GM18861 (cell line): Measurements from ENCODE around the gene KLK6.

Source experiments
- ATAC-seq: cut with Tn5 transposase; IDR thresholded peaks from one replicate; pipeline ENCODE4 v1.9.1; 2021; ENCODE audit not compliant: unreplicated experiment

The KLK6 gene

GRCh38 chr19:50969413-50969760 is at the start of gene KLK6:
Gene KLK6 (minus strand): TSS chr19:50969591. CDS start chr19:50968104, 1,487 bp downstream.
- ATAC-seq: no peak

DNA sequence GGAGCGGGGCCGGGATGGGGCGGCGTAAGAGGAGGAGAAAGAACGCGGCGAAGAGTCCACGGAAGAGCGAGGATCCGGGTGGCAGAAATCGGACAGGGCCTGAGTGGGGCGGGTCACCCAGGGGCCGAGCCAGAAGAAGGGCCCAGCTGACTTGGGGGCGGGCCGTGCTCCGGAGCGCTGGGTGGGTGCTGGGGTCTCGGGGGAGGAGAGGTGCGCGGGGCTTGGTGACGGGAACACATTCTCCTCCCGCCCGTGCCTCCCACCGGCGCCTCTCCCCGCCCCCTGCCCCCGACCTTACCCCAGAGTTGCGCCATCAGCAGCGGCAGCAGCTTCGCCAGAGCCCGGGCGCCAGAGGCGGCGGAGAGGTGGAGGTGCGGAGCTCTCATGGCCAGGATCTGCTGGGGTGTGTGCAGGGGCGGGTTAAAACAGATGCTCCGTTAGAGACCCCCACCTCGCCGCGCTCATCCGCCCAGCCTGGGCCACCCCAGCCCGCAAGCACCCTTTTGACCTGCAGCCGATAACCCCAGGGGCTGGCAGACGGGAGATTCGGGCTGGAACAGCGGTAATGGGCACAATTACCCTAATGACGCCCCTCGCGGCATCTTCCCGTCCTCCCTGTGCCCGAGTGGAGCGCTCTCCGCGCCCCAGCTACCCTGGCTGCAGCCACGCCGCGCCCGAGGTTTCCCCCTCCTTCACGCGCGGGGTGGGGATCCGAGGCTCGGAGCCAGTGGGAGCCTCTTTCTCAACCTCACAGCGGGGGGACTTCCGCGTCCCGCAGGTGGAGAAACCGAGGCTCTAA is 49.6 kb upstream of the KLK6 start:
- no peak for ATAC-seq

DNA sequence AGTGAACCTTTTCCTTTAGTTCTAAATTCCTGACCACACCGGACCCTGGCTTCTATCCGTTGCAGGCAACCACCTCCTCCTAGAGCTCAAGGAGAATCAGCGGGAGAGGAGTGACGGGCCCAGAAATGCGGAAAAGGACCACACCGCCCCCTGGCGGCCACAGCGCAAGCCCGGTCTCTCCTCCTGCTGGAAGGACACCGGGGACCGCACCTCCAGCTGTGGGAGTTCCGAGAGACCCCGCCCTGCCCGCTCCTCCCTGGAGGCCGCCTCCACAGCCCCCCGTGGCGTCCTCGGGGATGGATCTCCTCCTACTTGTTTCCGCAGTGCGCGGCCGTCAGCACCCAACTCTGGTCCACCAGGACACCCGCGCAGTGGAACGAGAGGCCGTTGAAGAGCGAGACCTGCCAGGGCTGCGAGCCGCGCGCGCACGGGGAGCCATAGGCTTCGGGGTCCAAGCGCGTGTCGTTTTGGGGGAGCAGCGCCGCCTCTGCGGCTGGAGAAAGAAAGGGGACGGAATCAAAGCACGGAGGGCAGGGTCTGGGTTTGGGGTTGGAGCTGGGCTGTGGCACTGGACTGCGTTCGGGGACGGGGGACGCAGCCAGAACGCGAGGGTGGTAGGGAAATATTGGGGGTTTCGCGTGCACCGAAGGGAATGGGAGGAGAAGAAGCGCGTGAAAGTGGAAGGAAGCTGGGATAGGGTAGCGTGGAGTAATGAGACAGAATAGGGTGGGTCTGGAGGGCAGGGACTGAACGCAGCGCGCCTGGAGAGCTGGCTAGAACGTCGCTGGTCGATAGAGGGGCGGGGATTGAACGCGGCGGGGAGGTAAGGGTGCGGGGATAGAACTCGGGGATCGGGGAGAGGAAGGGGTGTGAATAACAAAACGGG is 47.6 kb upstream of the KLK6 start:
- ATAC-seq: no peak

- ATAC-seq: no peak
Measured at GRCh38 chr19:51015691-51016267, 46.4 kb upstream of the KLK6 start.

DNA sequence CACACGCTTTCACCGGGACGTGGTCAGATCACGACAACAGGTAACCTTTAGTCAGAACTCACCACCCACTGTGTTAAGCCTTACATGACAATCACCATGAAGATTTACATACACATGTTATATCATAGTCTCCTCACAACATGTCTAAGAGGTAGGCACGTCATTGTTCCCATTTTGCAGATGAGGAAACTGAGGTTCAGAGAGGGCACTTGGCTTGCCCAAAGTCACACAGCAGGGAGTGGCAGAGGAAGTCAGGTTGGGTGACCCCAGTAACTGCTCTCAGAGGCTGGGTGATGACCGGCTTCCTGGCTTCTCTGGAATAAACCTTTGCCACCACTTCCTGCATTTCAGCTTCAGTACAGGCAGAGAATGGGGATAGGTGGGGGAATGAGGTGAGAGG is 44.9 kb upstream of the KLK6 start:
- no peak for ATAC-seq

- ATAC-seq: no peak
Measured at GRCh38 chr19:51012661-51013190, 43.3 kb upstream of the KLK6 start.

DNA sequence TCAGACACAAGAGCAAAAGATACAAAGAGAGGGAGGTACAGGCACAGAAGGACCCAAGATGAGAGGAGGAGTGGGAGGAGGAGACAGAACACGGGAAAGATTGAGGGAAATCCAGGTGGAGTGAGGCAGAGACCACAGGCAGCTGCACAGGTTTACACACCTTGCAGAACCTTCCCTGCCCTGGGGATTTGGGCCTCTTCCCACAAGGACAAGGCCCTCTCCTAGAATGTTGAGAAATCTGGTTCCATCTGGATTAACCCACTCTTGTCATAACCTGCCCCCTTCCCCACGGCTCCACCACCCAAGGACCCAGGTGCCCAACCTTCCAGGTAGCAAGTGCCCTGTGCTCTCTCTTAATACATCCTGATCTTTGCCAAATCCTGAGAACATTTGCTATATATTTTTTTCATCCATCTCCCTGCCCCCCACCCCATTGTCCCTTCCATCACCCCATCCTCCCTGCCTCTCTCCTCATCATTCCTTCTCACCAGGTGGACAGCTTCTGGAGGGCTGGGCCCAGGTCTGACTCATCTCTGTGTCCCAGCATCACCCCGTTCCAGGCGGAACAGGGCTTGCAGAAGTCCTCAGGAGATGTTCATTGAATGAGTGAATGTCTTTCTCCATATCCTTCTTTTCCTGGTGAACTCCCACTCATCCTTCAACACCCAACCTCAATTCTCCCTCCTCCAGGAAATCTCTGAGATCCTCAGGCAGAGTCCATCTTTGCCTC is 40.8 kb upstream of the KLK6 start:
- no peak for ATAC-seq

GRCh38 chr19:51009061-51009891 is 39.9 kb upstream of the KLK6 start:
- ATAC-seq: no peak

DNA sequence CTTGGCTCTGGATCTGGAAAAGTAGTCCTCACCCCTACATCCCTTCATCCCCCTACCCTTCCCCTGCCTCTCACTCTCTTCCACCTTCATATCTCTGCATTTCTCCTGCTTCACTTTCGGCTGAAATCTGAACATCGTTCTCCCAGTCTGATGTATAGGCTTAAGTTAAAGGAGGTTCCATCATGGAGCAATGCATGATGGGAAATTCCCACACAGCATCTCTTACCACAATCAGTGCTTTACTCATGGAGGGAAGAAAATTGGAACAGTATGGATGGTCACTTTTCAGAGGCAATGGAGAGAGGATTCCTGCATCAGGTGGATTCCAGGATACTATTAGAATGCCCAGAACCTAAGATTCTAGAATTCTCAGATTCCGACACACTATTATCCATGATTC is 38.1 kb upstream of the KLK6 start:
- no peak for ATAC-seq

GRCh38 chr19:51006406-51006805 is 37.0 kb upstream of the KLK6 start:
- ATAC-seq: no peak

- ATAC-seq: no peak
Measured at GRCh38 chr19:51005248-51005647, 35.9 kb upstream of the KLK6 start.

GRCh38 chr19:51003316-51003715 is 33.9 kb upstream of the KLK6 start:
- ATAC-seq: no peak

DNA sequence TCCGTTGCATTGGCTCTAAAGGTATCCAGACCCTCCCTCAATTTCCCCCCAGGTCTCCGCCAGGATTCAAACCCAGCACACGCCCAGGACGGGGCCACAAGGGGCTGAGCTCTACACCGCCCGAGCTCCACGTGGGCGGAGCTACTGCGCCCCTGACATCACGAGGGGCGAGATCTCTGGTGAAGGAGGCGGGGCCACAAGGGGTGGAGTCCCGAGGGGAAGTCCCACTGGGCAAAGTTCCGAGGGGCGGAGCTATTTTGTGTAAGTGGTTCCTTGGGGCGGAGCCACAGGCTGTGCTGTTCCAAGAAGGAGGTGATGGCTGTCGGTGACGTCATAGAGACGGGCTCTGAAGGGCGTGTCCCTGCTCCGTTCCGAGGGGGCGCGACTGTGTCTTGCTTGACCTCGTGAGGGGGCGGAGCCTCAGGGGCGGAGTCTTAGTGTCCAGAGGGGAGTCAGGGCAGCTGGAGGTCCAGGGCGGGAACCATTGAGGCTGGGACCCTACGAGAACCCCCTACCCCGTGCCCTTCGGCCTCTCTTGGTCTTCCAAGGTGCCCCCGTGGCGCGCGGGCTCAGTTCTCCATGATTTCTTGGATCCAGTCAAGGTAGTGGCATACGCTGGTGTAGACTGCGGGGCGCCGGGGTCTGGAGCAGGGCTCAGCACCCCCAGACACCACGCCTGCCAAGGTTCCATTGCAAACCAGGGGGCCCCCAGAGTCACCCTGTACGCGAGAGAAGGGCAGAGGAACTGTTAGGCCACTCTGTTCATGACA is 33.3 kb upstream of the KLK6 start:
- no peak for ATAC-seq

DNA sequence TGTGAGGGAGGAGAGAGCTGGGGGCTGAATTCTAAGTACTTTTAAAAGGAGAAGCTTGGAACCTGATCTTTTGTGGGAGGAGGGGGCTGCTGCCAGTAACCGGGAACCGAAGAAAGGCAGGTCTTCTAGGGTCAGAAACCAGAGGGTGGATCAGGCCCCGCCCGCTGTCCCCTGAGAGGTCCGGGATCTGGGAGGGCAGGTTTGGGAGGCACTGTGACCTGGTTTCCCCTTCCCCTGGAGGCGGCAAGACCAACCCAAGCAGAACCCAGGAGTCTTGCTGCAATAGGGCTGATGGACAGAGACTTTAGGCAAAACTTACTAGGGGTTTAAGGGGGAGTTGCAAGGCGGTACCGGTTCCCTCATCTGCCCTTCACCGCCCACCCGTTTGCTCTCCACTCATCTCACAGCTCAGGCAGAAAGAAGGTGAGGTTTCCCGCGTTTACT is 32.7 kb upstream of the KLK6 start:
- ATAC-seq: no peak

- no peak for ATAC-seq
Measured at GRCh38 chr19:51001515-51001914, 32.1 kb upstream of the KLK6 start, which contains the start of gene KLK8. Gene KLK8 (minus strand): TSS chr19:51001604. CDS start chr19:51001167, 437 bp downstream.

DNA sequence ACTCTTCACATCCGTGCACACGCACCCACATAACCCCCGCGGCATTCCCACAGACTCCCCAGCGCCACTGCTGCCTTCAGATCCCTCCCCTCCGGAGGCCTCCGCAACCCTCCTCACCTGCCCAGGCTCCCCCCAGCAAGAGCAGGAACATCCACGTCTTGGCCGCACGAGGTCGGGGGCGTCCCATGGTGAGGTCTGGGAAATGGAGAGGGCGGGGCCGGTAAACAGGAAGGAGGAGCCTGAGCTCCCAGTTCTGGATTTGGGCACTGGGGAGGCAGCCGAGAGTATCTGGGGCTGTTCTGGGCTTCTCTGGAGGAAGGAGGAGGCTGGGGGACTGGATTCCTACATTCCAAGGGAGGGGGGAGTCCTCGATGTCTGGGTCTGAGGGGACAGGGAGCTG is 31.6 kb upstream of the KLK6 start:
- ATAC-seq: no peak

DNA sequence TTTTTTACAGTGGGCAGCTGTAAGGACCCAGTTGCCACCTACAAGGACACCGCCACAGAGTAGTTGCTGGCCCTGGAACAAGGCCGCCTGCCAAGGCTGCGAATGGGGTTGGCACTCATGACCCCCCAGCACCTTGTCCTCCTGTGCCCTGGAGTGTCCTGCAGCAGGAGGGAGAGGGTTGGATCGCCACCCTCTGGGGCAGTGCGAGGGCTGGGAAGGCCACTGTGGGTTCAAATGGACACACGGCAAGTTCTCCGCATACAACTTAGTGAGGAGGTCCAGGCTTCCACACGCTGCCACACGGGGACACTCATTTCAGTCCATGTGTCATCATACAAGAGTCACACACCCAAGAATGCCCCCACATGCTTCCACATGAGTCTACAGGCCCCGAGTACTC is 31.0 kb upstream of the KLK6 start:
- no peak for ATAC-seq

DNA sequence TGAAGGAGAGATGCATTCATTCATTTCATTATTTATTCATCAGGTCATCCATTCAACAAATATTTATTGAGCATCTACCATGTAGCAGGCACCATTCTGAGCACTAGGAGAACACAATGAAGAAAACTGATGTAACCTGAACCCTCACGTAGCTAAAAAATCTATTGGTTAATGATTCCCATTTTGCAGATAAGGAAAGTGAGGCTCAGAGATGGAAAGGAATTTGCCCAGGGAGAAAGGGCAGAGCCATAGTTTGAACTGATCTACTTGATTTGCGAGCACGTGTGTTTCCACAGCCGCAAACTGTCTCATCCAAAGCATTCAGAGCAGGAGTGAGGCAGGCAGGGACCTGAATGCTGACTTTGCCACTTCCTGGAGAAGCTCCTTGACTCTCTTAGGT is 29.3 kb upstream of the KLK6 start:
- ATAC-seq: no peak

GRCh38 chr19:50998061-50998460 is 28.7 kb upstream of the KLK6 start:
- ATAC-seq: no peak
